HEK293 (cell line): Measurements from ENCODE around the gene LIN54.

ENCODE experiments used
- CTCF ChIA-PET: fragments of 350-600 bp; formaldehyde crosslinking; extraction: SDS; loops from one replicate; lab custom pipeline; 2021; ENCODE audit warnings: antibody characterized with exemption; lab: Yijun Ruan, JAX
- POLR2A ChIA-PET: fragments of 300-600 bp; formaldehyde crosslinking; extraction: SDS; loops from one replicate; lab custom pipeline; 2020; ENCODE audit warnings: antibody characterized with exemption, inconsistent platforms; lab: Yijun Ruan, JAX
- H3K27ac ChIP-seq: fragments of 200-500 bp; sonication (Bioruptor generic); 2 replicates; pipeline ENCODE4 v1.5.1; 2014; ENCODE audit warnings: low read depth, low read length, control low read depth, inconsistent platforms; ENCODE audit errors: extremely low read depth
- H3K36me3 ChIP-seq, 2 experiments: fragments of 200-500 bp in 1 of 2; sonication (Bioruptor generic) in 1 of 2; 1 replicate in 1 of 2; 2 replicates in 1 of 2; pipeline ENCODE4 v1.5.1; 2014 to 2017; ENCODE audit warnings: inconsistent platforms in 2 of 2, low read length in 2 of 2; ENCODE audit not compliant: control insufficient read depth in 2 of 2, insufficient read depth in 1 of 2
- H3K4me1 ChIP-seq: fragments of 200-500 bp; sonication (Bioruptor generic); 2 replicates; pipeline ENCODE4 v1.5.1; 2014; ENCODE audit warnings: mild to moderate bottlenecking, low read length, inconsistent platforms; ENCODE audit not compliant: control insufficient read depth, insufficient read depth
- H3K4me3 ChIP-seq: 2 replicates; pipeline ENCODE4 v1.5.1; 2011; ENCODE audit warnings: low read depth, mild to moderate bottlenecking, control low read depth, low read length, moderate library complexity
- H3K9me3 ChIP-seq: fragments of 200-500 bp; sonication (Bioruptor generic); 2 replicates; pipeline ENCODE4 v1.5.1; 2014; ENCODE audit warnings: low read depth, low read length, inconsistent platforms; ENCODE audit not compliant: control insufficient read depth, insufficient read depth
- GLIS1 ChIP-seq: fragments of 450-650 bp; formaldehyde crosslinking; IDR thresholded peaks from 2 replicates; pipeline ENCODE4 v1.5.1; 2016; ENCODE audit warnings: missing biosample characterization, missing genetic modification characterization
- HOXC10 ChIP-seq: sonication (generic); formaldehyde crosslinking; IDR thresholded peaks from 2 replicates; pipeline ENCODE4 v1.8.1; 2023; ENCODE audit warnings: mild to moderate bottlenecking, missing genetic modification reagents
- KLF16 ChIP-seq: fragments of 450-650 bp; formaldehyde crosslinking; IDR thresholded peaks from 2 replicates; pipeline ENCODE4 v1.5.1; 2017; ENCODE audit warnings: missing biosample characterization, missing genetic modification characterization
- OSR2 ChIP-seq: fragments of 450-650 bp; formaldehyde crosslinking; IDR thresholded peaks from 2 replicates; pipeline ENCODE4 v1.5.1; 2016; ENCODE audit warnings: missing biosample characterization, missing genetic modification characterization
- SALL2 ChIP-seq: fragments of 450-650 bp; formaldehyde crosslinking; IDR thresholded peaks from 2 replicates; pipeline ENCODE4 v1.5.0; 2017; ENCODE audit warnings: missing biosample characterization, mild to moderate bottlenecking, missing genetic modification characterization, borderline replicate concordance
- SETDB1 ChIP-seq: IDR thresholded peaks from one replicate; pipeline ENCODE4 v1.6.1; 2017; ENCODE audit warnings: mild to moderate bottlenecking, low read length, moderate library complexity, mixed read lengths; ENCODE audit not compliant: insufficient read length
- SP2 ChIP-seq: fragments of 450-650 bp; formaldehyde crosslinking; IDR thresholded peaks from 2 replicates; pipeline ENCODE4 v1.5.1; 2016; ENCODE audit warnings: missing biosample characterization, missing genetic modification characterization
- ZNF132 ChIP-seq: fragments of 450-650 bp; formaldehyde crosslinking; IDR thresholded peaks from 2 replicates; pipeline ENCODE4 v1.5.1; 2017; ENCODE audit warnings: missing biosample characterization, missing genetic modification characterization, borderline replicate concordance
- ZNF146 ChIP-seq: fragments of 450-650 bp; formaldehyde crosslinking; IDR thresholded peaks from 2 replicates; pipeline ENCODE4 v1.5.1; 2016; ENCODE audit warnings: missing biosample characterization, missing genetic modification characterization
- ZNF174 ChIP-seq: fragments of 450-650 bp; formaldehyde crosslinking; IDR thresholded peaks from 2 replicates; pipeline ENCODE4 v1.5.0; 2017; ENCODE audit warnings: missing biosample characterization, mild to moderate bottlenecking, missing genetic modification characterization
- ZNF24 ChIP-seq: fragments of 450-650 bp; formaldehyde crosslinking; IDR thresholded peaks from 2 replicates; pipeline ENCODE4 v1.5.1; 2016; ENCODE audit warnings: missing biosample characterization, missing genetic modification characterization
- ZNF248 ChIP-seq: fragments of 450-650 bp; formaldehyde crosslinking; IDR thresholded peaks from 2 replicates; pipeline ENCODE4 v1.5.1; 2017; ENCODE audit warnings: missing biosample characterization, missing genetic modification characterization
- ZNF266 ChIP-seq: fragments of 450-650 bp; formaldehyde crosslinking; IDR thresholded peaks from 2 replicates; pipeline ENCODE4 v1.5.1; 2016; ENCODE audit warnings: missing biosample characterization, missing genetic modification characterization, low read depth
- ZNF350 ChIP-seq: fragments of 450-650 bp; formaldehyde crosslinking; IDR thresholded peaks from 2 replicates; pipeline ENCODE4 v1.5.0; 2017; ENCODE audit warnings: missing biosample characterization, mild to moderate bottlenecking, missing genetic modification characterization
- ZNF426 ChIP-seq: fragments of 450-650 bp; formaldehyde crosslinking; IDR thresholded peaks from 2 replicates; pipeline ENCODE4 v1.5.1; 2017; ENCODE audit warnings: missing biosample characterization, missing genetic modification characterization, mild to moderate bottlenecking, inconsistent platforms, moderate library complexity
- ZNF549 ChIP-seq: fragments of 450-650 bp; IDR thresholded peaks from 2 replicates; pipeline ENCODE4 v1.5.1; 2018; ENCODE audit warnings: missing biosample characterization, missing genetic modification characterization, mild to moderate bottlenecking, inconsistent platforms, moderate library complexity
- ZNF610 ChIP-seq: fragments of 450-650 bp; formaldehyde crosslinking; IDR thresholded peaks from 2 replicates; pipeline ENCODE4 v1.5.1; 2016; ENCODE audit warnings: missing biosample characterization, missing genetic modification characterization, borderline replicate concordance
- ZNF626 ChIP-seq: fragments of 450-650 bp; sonication (Bioruptor Pico); formaldehyde crosslinking; IDR thresholded peaks from 2 replicates; pipeline ENCODE4 v1.5.1; 2018; ENCODE audit warnings: missing biosample characterization, missing genetic modification characterization, inconsistent platforms
- ZNF629 ChIP-seq: fragments of 450-650 bp; formaldehyde crosslinking; IDR thresholded peaks from 2 replicates; pipeline ENCODE4 v1.5.1; 2017; ENCODE audit warnings: missing biosample characterization, missing genetic modification characterization
- ZNF658 ChIP-seq: fragments of 450-650 bp; formaldehyde crosslinking; IDR thresholded peaks from 2 replicates; pipeline ENCODE4; 2016; ENCODE audit warnings: missing biosample characterization, missing genetic modification characterization
- ZNF670 ChIP-seq: fragments of 450-650 bp; formaldehyde crosslinking; IDR thresholded peaks from 2 replicates; pipeline ENCODE4 v1.5.1; 2016; ENCODE audit warnings: missing biosample characterization, missing genetic modification characterization, low read depth
- ZNF768 ChIP-seq: fragments of 450-650 bp; formaldehyde crosslinking; IDR thresholded peaks from 2 replicates; pipeline ENCODE4 v1.5.1; 2018; ENCODE audit warnings: missing biosample characterization, mild to moderate bottlenecking, missing genetic modification characterization
- ZNF785 ChIP-seq: fragments of 450-650 bp; formaldehyde crosslinking; IDR thresholded peaks from 2 replicates; pipeline ENCODE4 v1.5.1; 2016; ENCODE audit warnings: missing biosample characterization, missing genetic modification characterization
- ZNF792 ChIP-seq: fragments of 450-650 bp; formaldehyde crosslinking; IDR thresholded peaks from 2 replicates; pipeline ENCODE4 v1.5.1; 2016; ENCODE audit warnings: missing biosample characterization, missing genetic modification characterization
- TF ChIP-seq, protein P1 (sequence below): fragments of 450-650 bp; formaldehyde crosslinking; IDR thresholded peaks from 2 replicates; pipeline ENCODE4 v1.5.1; 2016; ENCODE audit warnings: missing biosample characterization, missing genetic modification characterization
- TF ChIP-seq, protein P2 (sequence below): fragments of 450-650 bp; formaldehyde crosslinking; IDR thresholded peaks from 2 replicates; pipeline ENCODE4 v1.5.1; 2016; ENCODE audit warnings: missing biosample characterization, missing genetic modification characterization
- TF ChIP-seq, protein P3 (sequence below): fragments of 450-650 bp; formaldehyde crosslinking; IDR thresholded peaks from 2 replicates; pipeline ENCODE4 v1.5.1; 2016; ENCODE audit warnings: missing biosample characterization, missing genetic modification characterization
- TF ChIP-seq, protein P4 (sequence below): fragments of 450-650 bp; formaldehyde crosslinking; IDR thresholded peaks from 2 replicates; pipeline ENCODE4 v1.5.1; 2017; ENCODE audit warnings: missing biosample characterization, mild to moderate bottlenecking, missing genetic modification characterization, moderate library complexity
- TF ChIP-seq, protein P5 (sequence below): fragments of 450-650 bp; formaldehyde crosslinking; IDR thresholded peaks from 2 replicates; pipeline ENCODE4 v1.5.1; 2017; ENCODE audit warnings: missing biosample characterization, missing genetic modification characterization

LIN54 gene

DNA sequence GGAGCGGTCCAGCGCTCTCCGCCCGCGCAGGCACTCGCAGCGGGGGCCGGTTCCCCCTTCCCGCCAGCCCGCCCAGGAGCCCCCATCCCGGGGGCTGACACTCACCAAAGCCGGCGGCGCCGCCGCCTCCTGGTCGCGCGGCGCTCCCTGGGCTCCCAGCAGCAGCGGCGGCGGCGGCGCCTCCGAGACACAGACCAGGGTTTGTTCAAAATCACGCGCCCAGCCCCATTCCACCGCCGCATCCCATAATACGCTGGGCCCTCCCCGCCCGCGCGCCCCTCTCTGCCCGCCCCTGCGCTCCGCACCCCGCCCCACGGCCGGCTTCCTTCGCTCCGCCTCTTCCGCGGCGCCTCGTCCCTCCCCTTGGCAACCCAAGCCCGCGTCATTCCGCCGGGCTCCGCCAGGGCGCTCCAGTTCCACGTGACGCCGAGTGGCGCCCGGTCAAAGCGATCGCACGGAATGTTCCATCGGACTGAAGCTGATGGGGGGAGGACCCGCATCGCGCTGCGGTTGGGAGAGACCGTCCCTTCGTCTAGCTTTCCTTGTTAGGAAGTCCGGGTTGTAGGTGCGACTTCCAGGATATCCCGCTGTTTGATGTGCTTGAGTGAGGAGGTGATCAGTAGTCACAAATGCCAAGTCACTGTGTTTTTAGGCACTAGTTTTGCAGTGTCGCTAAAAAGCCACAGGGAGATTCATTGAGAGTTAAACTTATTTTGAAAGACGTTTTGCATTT, 2.2 kb upstream of the LIN54 start (continued):
- TF ChIP-seq, protein P1, sequence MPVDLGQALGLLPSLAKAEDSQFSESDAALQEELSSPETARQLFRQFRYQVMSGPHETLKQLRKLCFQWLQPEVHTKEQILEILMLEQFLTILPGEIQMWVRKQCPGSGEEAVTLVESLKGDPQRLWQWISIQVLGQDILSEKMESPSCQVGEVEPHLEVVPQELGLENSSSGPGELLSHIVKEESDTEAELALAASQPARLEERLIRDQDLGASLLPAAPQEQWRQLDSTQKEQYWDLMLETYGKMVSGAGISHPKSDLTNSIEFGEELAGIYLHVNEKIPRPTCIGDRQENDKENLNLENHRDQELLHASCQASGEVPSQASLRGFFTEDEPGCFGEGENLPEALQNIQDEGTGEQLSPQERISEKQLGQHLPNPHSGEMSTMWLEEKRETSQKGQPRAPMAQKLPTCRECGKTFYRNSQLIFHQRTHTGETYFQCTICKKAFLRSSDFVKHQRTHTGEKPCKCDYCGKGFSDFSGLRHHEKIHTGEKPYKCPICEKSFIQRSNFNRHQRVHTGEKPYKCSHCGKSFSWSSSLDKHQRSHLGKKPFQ (tag by site-specific recombination): no peak; the same call in 1 of the 2 replicates
- TF ChIP-seq ZNF610 (tag by site-specific recombination): no peak
- TF ChIP-seq ZNF350: no peak
- no peak for TF ChIP-seq HOXC10 (CRISPR knock-in tag)
- TF ChIP-seq, protein P2, sequence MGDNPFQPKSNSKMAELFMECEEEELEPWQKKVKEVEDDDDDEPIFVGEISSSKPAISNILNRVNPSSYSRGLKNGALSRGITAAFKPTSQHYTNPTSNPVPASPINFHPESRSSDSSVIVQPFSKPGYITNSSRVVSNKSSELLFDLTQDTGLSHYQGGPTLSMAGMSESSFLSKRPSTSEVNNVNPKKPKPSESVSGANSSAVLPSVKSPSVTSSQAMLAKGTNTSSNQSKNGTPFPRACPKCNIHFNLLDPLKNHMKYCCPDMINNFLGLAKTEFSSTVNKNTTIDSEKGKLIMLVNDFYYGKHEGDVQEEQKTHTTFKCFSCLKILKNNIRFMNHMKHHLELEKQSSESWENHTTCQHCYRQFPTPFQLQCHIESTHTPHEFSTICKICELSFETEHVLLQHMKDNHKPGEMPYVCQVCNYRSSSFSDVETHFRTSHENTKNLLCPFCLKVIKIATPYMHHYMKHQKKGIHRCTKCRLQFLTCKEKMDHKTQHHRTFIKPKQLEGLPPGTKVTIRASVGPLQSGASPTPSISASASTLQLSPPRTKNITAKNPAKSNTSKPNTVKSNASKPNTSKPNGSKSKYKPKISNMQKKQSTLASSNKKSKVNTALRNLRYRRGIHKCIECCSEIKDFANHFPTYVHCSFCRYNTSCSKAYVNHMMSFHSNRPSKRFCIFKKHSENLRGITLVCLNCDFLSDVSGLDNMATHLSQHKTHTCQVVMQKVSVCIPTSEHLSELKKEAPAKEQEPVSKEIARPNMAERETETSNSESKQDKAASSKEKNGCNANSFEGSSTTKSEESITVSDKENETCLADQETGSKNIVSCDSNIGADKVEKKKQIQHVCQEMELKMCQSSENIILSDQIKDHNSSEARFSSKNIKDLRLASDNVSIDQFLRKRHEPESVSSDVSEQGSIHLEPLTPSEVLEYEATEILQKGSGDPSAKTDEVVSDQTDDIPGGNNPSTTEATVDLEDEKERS (tag by site-specific recombination): no peak
- TF ChIP-seq ZNF785: no peak
- TF ChIP-seq, protein P3, sequence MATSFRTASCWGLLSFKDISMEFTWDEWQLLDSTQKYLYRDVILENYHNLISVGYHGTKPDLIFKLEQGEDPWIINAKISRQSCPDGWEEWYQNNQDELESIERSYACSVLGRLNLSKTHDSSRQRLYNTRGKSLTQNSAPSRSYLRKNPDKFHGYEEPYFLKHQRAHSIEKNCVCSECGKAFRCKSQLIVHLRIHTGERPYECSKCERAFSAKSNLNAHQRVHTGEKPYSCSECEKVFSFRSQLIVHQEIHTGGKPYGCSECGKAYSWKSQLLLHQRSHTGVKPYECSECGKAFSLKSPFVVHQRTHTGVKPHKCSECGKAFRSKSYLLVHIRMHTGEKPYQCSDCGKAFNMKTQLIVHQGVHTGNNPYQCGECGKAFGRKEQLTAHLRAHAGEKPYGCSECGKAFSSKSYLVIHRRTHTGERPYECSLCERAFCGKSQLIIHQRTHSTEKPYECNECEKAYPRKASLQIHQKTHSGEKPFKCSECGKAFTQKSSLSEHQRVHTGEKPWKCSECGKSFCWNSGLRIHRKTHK (tag by site-specific recombination): no peak
- TF ChIP-seq ZNF658: no peak
- TF ChIP-seq GLIS1: peak; percentile 24; the same call in 1 of the 2 replicates
- no peak for TF ChIP-seq ZNF266
- no peak for TF ChIP-seq ZNF132 (tag by site-specific recombination)
- peak; percentile 77 for TF ChIP-seq ZNF629 (tag by site-specific recombination)

DNA sequence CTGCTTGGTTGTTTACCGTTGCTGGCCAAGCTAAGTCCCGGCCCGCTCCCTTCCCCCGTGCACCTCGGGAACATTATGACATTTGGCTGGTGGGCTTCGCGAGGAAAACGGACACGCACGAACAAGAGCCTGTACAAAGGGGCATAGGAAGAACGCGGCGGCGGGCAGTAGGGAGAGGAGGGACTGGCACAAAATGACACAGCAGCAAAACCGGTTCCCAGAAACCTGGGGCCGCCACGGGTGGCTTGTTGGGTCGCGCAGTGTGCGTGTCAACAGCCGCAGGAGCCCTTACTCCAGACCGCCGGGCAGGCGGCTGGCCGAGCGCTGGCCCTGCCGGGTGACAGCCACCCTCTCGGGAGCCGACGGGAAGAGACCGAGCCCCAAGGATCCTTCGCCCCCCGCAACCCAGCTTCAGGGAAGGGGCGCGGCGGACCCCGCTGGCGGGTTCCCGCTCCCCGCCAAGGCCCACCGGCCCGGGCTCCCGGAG, 1.6 kb upstream of the LIN54 start:
- Histone ChIP-seq H3K4me1 (no peaks in the 10 kb centered on the region; the same call in 1 of the 2 replicates), H3K27ac (peak overlapping the region; percentile 79), H3K4me3 (peak overlapping the region; percentile 70), H3K9me3 (no peaks in the 10 kb centered on the region), H3K36me3 (no peaks in the 10 kb centered on the region)
- ChIA-PET CTCF (interaction anchor here (1.2 kb wide), 1 partner anchor 122 kb away, joined by 5 read pairs; no protein-coding TSS in a partner anchor), POLR2A (interaction anchor here (0.6 to 4.6 kb wide), 9 partner anchors 23 to 583 kb away, joined by 3 to 58 read pairs (median 3); partner anchors contain the start of genes COPS4, COQ2, HELQ and MRPS18C)
- TF ChIP-seq ZNF792 (tag by site-specific recombination) (no peak), ZNF248 (no peak), SALL2 (tag by site-specific recombination) (no peak), ZNF670 (tag by site-specific recombination) (no peak), ZNF146 (tag by site-specific recombination) (no peak), KLF16 (tag by site-specific recombination) (0 out of 2 replicates have a peak, but pooled peaks have one; percentile 17), ZNF174 (tag by site-specific recombination) (no peak), ZNF626 (no peak), ZNF24 (tag by site-specific recombination) (no peak), ZNF768 (tag by site-specific recombination) (no peak), ZNF549 (no peak), SP2 (tag by site-specific recombination) (peak; percentile 10; the same call in 1 of the 2 replicates), OSR2 (tag by site-specific recombination) (no peak), ZNF426 (tag by site-specific recombination) (no peak), SETDB1 (no peak)
- TF ChIP-seq, protein P4, sequence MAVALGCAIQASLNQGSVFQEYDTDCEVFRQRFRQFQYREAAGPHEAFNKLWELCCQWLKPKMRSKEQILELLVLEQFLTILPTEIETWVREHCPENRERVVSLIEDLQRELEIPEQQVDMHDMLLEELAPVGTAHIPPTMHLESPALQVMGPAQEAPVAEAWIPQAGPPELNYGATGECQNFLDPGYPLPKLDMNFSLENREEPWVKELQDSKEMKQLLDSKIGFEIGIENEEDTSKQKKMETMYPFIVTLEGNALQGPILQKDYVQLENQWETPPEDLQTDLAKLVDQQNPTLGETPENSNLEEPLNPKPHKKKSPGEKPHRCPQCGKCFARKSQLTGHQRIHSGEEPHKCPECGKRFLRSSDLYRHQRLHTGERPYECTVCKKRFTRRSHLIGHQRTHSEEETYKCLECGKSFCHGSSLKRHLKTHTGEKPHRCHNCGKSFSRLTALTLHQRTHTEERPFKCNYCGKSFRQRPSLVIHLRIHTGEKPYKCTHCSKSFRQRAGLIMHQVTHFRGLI: no peak
- TF ChIP-seq, protein P5, sequence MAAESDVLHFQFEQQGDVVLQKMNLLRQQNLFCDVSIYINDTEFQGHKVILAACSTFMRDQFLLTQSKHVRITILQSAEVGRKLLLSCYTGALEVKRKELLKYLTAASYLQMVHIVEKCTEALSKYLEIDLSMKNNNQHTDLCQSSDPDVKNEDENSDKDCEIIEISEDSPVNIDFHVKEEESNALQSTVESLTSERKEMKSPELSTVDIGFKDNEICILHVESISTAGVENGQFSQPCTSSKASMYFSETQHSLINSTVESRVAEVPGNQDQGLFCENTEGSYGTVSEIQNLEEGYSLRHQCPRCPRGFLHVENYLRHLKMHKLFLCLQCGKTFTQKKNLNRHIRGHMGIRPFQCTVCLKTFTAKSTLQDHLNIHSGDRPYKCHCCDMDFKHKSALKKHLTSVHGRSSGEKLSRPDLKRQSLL (tag by site-specific recombination): no peak
